AG08396 (cell line): ENCODE measurements around the gene TDP1.

Experiments used
- DNase-seq: peaks from one replicate; pipeline ENCODE4 v3.0.0; 2012; ENCODE audit warnings: low spot score, mixed read lengths

TDP1 gene

DNA sequence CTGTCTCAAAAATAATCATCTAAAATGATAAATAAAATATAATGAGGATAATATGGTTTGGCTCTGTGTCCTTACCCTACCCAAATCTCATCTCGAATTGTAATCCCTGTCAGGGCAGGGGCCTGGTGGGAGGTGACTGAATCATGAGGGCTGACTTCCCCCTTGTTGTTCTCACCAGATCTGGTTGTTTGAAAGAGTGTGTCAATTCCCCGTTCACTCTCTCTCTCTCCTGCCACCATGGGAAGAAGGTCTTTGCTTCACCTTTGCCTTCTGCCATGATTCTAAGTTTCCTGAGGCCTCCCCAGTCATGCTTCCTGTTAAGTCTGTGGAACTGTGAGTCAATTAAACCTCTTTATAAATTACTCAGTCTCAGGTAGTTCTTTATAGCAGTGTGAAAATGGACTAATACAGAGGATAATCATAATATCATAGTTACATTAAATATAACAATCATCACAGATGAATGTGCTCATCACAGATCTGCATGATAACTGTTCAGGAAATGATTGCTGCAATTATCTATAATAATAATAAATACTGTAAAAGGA, 13.8 kb upstream of the TDP1 start:
- DNase-seq, result no peak

DNA sequence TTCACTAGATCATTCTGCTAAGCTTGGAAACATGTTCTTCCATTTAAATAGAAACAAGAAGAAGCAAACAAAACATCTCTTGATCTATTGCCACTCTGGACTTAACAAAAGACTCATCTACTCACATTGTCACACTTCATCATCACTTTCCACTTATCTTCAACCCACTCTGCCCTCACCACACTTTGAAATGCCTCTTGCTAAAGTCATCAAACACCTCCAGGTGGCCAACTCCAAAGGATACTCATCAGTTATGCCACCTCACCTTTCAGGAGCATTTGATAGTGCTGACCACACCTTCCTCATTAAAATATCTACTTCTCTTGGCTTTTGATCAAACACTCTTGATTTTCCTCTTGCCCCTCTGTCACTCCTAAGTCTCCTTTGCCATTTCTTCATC, 8.4 kb upstream of the TDP1 start:
- no peak for DNase-seq

DNA sequence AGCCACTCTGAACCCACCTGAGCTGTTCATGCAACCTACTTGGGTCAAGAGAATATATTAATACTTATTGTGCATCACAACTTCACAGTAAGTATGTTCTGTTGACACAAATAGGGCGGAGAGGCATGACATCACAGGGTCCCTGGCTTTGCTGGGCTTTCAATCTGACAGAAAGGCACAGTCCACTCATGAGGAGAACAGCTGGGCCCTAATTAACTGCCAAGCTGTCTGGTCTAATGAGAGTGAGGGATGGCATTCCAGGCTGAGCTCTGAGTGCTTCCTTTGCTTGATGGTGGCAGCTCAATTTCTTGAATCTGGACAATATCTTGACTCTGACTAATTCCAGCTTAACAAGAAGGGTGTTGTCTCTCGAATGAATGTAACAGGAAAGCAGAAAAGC, 3.2 kb upstream of the TDP1 start:
- DNase-seq, result no peak

DNA sequence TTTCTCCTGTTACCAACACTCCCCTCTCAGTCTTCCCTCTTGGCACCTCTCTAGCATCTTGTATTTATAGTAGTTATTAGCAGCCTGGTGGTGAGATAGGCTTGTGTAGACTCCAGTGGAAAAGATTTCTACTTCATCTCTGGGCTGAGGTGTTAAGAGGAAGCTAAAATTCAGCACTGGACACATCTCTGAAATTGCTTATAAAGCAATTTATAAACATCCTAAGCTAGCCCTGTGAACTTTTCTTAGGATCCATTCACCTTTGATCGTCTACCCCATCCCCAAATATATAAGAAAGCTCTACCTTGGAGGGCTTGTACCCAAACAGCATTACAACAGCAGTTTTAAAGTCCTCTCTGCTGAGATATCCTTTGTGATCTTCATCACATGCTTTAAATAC, 2.1 kb upstream of the TDP1 start:
- DNase-seq, result no peak

DNA sequence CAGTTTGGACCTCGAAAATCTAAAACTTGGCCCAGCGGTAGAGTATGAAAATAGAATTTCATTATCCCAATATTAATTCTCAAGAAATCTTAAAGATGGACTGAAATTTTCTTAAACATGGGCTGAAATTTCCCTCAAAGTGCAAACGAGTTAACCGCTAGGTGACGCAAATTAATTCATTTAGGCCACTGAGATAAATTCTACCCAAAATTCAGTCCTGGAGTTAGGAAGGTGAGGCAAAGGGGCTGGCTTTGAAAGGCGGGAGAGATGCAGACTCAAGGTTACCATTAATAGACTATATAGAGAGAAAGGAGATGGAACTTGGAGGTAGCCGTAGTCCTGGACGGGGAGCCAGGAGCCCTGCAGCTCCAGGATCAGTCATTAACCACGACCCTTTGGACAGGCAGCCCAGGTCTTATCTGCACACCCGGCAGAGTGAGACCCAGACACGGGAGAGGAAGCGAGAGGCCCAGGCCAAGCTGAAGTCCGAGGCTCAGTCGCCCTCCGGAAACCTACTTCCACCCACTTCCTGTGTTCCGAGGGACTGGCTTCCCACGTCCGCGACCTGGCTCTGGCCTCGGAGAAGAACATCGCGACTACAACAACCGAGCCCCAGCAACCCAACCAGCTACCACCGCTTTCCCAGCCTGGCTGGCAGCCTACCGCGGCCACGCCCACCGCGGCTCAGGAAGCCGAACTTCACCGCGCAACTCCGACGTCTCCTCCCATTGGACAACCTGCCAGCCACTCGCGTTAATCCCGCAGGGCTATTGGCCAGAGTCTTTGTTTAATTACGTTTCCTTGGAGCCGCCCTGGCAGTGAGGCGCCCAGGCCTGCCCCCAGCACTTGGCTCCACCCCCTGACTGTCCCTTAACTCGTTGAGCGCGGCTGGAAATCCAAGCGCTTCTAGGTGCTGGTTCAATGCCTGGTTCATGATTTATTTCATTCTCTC, 1.4 kb upstream of the TDP1 start, which contains the start of gene EFCAB11:
EFCAB11 (minus strand) TSS at position 661 of the 952 bp plus-strand sequence; CDS start at position 591, 70 bp downstream.
- peak; percentile 95 for DNase-seq

DNA sequence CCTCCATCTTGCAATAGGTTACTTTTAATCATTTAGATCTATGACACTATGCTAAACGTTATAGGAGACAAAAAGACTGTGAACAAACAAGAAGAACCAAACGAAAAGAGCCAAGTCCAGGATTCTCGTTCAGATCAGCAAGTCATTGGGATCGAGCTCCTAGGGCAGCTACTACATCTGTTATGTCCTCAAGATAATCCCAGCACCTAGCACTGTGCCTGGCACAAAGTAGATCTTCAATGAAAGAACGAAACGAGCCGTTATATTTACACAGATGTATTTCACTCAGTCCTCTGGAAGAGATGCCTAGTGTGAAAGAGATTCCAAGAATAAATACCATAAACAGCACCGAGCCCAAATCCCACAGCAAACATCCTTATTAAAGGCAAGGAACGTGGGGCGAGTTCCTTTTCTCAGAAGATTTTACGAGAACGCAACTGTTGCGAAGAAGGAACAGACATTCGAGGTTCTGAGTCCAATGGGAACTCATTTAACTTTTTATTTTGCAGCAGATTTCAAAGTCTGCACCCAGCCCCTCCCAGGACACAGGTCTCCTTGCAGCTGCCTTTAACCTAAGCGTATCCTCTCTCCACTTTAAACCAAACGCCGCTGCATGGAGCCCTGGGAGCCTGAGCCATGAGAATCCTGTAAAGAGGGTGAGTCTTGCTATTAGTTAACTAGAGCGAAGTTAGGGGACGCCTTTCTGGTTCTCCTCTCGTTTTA, 544 bp upstream of the TDP1 start:
- no peak for DNase-seq

DNA sequence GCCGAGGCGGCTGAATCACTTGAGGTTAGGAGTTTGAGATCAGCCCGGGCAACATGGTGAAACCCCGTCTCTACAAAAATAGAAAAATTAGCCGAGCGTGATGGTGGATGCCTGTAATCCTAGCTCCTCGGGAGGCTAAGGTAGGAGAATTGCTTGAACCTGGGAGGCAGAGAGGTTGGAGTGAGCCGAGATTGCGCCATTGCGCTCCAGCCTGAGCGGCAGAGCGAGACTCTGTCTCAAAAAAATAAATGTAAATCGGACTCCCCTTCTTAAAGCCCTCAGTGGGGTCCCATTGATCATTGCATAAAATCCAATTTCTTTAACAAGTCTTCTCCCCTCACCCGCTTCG, 908 bp downstream of the TDP1 start:
- DNase-seq, result no peak

DNA sequence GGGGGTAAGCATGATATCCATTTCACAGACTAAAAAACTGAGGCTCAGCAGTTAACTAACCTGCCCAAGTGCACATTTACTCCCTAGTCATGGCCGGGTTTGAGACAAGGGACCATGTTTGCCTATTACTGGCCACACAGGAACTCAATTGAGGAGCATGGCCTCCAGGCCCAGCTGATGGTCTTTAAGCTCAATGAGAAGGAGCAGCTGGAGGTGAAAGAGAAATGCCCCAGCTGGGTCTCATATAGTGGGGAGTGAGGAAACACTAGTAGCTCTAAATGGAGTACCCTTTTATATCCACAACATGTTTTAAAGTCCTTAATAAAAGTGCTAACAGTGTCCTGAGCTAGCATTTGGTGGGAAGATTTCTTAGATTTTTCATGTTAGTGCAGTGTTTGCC, 1.6 kb downstream of the TDP1 start:
- no peak for DNase-seq

DNA sequence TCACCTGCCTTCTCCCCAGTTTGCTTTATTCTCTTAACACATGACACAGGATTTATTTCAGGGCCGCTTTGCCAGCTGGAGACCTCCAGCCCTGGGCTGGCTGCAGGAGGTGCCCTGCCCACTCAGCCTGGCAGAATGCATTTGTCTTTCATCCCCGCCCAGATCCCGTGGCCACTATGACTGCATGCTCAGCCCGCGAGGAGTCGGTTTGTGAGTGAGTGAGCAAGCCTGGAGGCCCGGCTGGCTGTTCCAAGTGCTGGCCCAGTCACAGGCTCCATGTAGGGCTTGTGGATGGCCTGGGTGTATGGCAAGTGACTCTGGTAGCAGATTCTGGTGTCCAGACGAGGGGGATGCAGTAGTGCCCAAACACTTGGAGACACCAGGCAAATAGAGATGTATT, 2.1 kb downstream of the TDP1 start:
- DNase-seq, result no peak

DNA sequence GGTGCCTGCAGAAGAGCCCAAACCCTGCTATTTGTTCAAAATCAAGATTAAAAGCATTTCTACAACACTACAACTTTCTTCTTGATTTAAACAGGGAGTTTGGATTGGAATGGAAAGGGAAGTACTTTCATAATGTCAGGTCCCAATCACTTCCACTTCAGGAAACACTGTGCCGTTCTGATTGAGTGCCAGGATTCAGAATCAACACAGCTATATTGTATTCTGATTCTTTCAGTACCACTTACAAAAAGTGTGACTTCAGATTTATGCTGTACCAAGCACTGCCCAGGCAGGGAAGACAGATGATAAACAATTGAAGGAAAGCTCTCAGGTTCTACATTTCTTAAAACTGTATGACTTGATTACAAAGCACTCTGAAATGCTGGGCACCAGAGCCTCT, 3.2 kb downstream of the TDP1 start:
- DNase-seq, result no peak

DNA sequence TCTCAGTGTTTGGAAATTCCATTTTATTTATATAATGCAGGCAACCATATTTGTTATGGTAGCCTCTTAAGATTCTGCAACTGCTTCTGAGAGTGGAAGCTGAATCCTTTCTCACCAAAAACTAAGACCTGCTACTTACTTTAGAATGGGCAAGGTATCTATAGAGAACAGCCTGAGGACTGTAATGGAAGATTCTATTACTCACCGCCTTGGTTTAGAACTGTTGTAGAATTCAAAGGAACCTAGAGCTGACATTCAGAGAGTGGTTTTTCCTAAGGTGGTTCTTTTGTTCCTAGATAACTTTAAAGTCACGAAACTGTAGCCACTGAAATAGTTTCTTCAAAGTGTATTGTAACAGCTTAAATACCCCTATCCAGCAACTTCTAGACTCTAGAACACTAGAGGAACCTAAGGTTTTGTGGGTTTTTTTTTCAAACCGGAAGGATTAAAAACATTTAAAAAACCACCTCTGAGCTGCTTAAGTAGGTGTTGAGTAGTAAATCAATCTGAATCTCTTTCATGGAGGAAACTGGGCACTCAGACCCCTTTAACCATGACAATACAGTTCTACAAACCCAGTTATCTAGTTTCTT, 4.2 kb downstream of the TDP1 start:
- no peak for DNase-seq

DNA sequence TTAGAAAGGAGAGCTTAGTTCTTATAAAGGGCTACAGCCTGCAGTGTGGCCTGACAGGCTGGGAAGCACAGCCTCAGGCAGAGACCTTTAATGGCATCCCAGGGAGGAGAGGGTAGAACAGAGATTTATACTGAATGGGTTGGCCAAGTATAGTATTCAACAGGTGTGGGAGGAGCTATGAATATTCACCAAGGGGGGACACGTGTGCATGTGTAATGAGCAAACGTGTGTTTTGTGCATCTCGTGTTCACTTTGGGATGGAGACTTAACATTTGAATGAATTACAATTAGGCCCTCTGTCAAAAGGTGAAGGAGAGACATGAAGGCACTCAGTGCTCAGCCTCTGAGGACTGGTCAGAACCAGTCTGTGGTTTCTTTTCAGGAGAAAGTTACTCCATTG, 5.2 kb downstream of the TDP1 start:
- DNase-seq, result no peak

DNA sequence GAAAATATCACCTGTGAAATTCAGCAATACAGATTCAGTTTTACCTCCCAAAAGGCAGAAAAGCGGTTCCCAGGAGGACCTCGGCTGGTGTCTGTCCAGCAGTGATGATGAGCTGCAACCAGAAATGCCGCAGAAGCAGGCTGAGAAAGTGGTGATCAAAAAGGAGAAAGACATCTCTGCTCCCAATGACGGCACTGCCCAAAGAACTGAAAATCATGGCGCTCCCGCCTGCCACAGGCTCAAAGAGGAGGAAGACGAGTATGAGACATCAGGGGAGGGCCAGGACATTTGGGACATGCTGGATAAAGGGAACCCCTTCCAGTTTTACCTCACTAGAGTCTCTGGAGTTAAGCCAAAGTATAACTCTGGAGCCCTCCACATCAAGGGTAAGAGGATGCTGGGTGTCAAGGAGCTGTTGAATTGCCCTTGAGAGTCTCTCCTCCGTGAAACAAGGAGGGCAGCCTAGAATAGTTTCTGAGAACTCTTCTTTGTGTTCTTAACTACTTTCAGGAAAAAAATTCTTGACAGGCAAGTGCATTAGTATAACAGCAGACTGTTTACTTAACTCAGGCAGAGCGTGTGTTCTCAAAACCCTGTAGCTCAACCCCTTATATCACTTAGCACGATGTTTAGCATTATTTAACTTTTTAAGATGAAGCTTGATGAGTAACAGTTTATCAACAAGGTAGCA, 7.7 kb downstream of the TDP1 start:
- DNase-seq, result no peak

DNA sequence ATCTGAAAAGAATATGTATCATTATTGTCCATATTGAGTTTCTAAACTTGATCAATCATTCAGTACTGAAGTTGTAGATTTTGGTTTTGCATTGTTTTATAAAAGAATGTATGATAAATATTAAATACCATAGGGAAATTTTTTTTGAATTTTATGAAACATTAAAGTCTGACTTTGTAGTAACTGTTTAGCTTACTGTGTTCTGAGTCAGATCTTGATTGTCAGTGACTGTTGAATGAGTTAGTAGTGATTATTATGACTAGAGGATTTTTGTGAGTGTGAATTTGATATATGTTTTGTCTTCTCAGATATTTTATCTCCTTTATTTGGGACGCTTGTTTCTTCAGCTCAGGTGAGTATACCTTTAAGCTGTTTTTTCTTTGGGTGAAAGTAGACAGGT, 10.1 kb downstream of the TDP1 start:
- no peak for DNase-seq

DNA sequence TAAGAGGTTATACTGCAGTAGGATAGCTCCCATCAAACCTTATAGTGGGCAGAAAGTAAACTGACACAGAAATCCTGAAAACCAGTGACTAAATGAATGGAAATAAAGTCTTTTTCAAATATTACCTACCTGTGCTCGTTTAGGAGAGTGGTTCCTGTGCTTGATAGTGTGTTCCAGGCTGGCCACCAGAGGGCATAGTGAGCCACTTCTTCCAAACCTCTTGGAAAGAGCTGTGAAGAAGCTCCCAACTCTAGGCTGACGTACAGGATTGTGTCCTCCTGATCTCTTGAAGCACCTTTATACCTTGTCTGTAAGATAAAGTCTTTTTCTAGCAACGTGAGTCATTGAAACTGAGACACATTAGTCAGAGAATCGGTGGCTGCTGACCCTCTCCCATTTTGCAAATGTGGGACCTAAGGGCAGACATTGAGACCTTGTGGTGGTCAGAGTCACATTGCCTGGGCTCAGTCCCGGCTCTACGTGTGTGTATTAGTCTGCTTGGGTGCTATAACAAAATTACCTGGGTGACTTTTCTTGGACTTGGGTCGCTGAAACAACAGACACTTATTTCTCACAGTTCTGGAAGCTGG, 17.6 kb downstream of the TDP1 start:
- peak; percentile 68 for DNase-seq

DNA sequence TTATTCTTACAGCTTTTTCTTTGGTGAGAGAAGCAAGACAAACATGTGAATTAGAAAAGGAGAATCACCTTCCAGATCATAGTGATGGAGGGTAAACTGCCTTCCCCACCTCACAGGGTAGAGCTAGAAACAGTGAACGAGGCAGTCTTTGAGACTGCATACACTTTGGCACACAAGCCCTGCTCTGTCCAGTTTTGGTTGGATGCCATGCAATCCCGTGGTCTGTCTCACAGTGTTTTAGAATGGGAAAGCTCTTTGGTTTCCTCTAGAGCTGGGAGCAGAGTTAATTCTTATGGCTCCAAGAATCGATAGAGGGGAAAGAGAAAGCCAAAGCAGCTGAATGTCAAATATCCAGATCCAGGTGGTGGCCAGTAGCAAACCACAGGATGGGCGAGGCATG, 21.9 kb downstream of the TDP1 start:
- DNase-seq, result no peak

DNA sequence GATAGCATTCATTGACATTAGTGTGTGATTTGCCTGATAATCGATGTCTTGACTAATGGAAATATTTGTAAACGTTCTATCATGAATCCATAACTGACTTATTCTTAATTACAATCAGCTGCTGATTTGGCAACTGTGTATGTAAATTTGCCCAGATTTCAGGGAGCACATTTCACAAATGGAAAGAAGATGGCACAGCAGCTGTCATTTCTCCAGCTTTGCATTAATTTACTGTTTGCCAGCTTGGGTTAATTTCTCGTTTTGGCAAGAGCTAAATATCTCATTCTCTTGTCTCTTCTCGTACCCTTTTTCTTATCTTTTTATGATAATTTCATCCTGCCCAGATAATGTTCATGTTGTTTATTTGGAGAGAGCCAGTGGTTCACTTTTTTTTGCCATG, 22.9 kb downstream of the TDP1 start:
- no peak for DNase-seq

DNA sequence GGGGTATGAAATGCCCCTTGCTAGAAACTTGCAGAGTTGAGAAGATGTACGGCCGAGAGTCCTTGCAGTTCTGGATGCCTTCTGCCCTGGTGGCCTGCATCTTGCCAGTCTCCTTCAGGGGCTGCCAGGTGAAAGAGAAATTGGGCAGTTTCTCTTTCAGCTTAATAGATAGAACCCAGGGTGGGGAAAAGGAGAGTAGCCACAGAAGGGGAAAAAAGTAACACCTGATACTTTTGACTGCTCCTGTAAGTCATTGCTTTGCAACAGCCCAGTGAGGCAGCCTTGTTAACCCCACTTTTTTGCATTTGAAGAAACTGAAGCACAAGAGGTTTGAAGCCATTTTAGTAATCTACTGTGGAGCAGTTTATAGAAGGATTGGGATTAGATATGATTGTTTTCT, 27.6 kb downstream of the TDP1 start:
- DNase-seq, result no peak

DNA sequence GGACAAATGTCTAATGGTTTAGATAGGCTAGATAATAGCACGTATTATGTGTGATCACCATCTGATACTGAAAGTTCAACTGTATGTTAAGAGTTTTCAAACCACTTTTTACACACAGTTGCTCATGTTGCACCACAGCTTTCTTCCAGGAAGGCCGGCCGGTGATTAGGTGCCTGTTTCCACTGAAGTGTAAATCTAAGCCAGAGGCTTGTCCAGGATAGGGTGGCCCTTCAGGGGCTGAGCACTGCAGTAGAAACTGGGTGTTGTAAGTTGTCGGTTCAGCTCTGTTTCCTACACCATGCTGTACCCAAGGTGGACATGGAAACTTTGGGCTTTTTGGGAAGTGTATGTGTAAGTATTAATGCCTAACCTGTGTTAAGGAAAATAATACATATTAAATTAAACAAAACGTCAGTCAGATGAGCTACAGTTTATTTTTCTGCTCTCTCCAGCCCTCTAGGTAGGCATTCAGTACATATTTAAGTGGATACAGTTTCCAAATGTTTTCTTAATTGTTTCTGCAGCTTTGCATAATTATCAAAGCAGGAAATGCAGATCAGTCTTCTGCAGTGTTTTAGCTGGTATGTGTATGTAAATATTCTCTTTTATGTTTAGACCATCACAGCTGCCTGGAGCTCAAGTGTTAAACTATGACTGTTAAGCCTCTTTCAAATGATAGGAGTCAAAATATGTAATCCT, 30.9 kb downstream of the TDP1 start:
- DNase-seq, result no peak

DNA sequence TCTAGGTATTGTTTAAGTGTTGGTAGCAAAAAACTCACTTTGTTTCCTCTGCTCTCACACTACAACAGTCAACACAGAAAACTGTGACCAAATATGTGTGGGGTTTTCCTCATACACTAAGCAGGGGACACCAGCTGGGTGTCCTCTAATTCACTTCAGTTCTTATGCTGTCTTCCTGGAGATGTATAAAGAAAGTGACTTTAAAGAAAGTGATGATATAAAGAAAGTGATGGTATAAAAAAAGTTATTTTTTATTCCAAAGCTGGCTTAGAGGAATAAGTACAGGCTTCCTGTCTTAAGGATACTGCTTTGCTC, 31.4 kb downstream of the TDP1 start:
- no peak for DNase-seq

DNA sequence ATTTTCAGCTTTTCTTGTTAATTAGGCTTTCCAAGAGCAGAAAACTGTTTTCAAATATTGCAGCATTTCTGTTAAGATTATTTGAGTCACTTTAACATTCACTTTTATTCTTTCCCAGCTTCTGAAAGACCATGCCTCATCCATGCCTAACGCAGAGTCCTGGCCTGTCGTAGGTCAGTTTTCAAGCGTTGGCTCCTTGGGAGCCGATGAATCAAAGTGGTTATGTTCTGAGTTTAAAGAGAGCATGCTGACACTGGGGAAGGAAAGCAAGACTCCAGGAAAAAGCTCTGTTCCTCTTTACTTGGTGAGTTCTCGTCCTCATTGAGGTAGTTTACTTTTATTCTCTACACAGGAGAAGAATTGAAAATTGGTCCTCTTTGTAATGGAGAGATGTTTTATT, 33.1 kb downstream of the TDP1 start:
- no peak for DNase-seq
